ENCODE data around the gene MPV17.

GRCh38 chr2:27369471-27370025, 46.7 kb upstream of the MPV17 start:
- TF ChIP-seq POLR2A (IDR thresholded peaks at IDR 0.05; ENCODE audit: low read length): no peak
- TF ChIP-seq GATA1 (IDR thresholded peaks at IDR 0.05; ENCODE audit: low read depth, low read length): no peak
